ENCODE measurements around the gene ADARB1. TPM values are rescaled to one million over a fixed set of nuclear protein-coding genes. Genes with fewer than 3 reads are reported as not detected.

The ADARB1 gene
- total RNA-seq, 1 experiment from 2014 or later: 14.1 TPM

DNA sequence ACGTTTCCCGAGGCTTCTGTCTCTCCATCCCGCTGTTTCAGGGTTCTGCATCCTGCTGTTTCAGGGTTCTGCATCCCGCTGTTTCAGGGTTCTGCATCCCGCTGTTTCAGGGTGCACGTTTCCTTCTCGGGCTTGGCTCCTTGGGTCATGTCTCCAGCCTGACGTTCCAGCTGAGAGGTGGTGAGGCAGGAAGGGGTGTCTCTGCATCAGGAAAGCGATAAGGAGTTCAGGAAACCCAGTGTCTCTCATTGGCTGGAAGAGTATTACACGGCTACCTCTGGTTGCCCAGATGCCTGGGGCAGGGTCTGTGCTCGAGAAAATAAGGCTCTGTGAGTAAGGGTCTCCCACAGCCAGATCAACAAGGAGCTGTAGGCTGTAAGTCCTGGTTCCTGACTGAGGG is 21.1 kb downstream of the ADARB1 start:
- Histone ChIP-seq H3K9me3 (ENCODE audit: low read length) (no peaks in the 10 kb centered on the region), H3K4me3 (ENCODE audit: low read length) (no peak overlapping the region), H2AFZ (ENCODE audit: low read length) (no peak overlapping the region), H3K9ac (ENCODE audit: low read length) (no peak overlapping the region), H3K9me2 (replicated peaks; ENCODE audit: low read length) (no peaks in the 10 kb centered on the region), H3K4me2 (ENCODE audit: low read length) (no peak overlapping the region), H3K36me3 (ENCODE audit: low read depth, low read length) (no peaks in the 10 kb centered on the region), H3K27ac (ENCODE audit: low read length) (no peak overlapping the region), H3K27me3 (ENCODE audit: low read length) (no peaks in the 10 kb centered on the region), H3F3A (ENCODE audit: low read length, unreplicated experiment) (no peaks in the 10 kb centered on the region), H4K20me1 (ENCODE audit: low read length) (no peaks in the 10 kb centered on the region), H3K4me1 (ENCODE audit: insufficient read depth, low read length) (no peaks in the 10 kb centered on the region), H3K79me2 (ENCODE audit: low read length) (peaks cover 34% of the 10 kb centered on the region)
- ATAC-seq (no peak), DNase-seq (no peak)
- no TSS peak for BruUV-seq (replicated peaks)
- intact Hi-C loops (cut with micrococcal nuclease): no loop called here
- POLR2A ChIA-PET (ENCODE audit: unreplicated experiment): no interaction called here
- no peak for TF ChIP-seq EZH2phosphoT487 (IDR thresholded peaks at IDR 0.05; ENCODE audit: borderline replicate concordance, low read length)
- TF ChIP-seq, protein P1, sequence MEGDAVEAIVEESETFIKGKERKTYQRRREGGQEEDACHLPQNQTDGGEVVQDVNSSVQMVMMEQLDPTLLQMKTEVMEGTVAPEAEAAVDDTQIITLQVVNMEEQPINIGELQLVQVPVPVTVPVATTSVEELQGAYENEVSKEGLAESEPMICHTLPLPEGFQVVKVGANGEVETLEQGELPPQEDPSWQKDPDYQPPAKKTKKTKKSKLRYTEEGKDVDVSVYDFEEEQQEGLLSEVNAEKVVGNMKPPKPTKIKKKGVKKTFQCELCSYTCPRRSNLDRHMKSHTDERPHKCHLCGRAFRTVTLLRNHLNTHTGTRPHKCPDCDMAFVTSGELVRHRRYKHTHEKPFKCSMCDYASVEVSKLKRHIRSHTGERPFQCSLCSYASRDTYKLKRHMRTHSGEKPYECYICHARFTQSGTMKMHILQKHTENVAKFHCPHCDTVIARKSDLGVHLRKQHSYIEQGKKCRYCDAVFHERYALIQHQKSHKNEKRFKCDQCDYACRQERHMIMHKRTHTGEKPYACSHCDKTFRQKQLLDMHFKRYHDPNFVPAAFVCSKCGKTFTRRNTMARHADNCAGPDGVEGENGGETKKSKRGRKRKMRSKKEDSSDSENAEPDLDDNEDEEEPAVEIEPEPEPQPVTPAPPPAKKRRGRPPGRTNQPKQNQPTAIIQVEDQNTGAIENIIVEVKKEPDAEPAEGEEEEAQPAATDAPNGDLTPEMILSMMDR (conservative IDR thresholded peaks at IDR 0.05; ENCODE audit: low read depth, low read length): no peak
- TF ChIP-seq EZH2 (IDR thresholded peaks at IDR 0.05; ENCODE audit: low read length, unreplicated experiment): no peak
- CTCF ChIA-PET: no interaction called here

DNA sequence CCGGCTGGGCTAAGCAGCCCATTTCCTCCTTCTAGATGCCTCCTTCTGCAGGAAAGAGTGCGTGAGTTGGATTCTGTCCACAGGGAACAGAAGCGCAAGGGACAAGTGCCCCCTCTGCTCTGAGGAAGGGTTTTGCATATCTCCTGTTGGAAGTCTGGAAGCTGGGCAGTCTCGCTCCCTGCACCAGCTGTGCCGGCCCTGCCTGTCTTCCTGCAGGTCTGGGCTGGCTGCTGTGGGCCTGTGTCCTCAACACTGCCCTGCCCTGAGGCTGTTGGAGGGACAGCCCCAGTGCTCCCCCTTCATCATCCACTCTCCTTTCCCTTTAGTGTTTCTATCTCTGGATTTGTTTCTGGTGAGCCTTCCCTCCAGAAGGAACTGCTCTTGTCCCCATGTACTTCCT is 21.8 kb downstream of the ADARB1 start:
- no peak for ATAC-seq
- CTCF ChIA-PET: no interaction called here
- no peaks in the 10 kb centered on the region for H4K20me1 ChIP-seq (ENCODE audit: low read length)

DNA sequence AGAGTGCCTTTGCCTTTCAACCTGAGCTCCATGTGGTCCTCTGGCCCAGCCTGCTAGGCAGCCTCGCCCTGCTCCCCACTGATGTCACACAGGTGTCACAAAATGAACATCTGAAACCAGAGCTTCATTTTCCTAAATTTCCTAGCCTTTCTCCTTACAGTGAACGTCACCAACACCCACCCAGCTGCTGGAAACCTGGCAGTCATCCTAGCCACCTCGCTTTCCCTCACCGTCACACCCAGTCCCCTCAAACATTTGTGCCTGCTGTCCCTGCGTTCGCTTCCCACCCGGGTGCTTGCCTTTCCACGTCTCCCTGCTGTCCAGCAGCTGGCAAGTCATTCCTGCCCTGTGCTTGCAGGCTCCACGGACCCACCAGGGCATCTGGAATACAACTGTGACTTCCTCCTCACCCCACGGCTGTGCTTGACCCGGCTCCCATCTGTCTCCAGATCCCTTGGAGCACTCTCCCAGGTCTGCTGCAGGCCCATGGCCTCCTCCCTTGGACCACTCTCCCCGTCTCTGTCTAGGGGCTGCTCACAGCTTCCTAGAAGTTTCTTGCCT is 23.5 kb downstream of the ADARB1 start:
- H3K27ac ChIP-seq (ENCODE audit: low read length): no peak overlapping the region
- peaks cover 20% of the 10 kb centered on the region for H3K79me2 ChIP-seq (ENCODE audit: low read length)

More for the DNA sequence above, 21.8 kb downstream of the ADARB1 start:
- no peaks in the 10 kb centered on the region for H3K27me3 ChIP-seq (ENCODE audit: low read length)
- no peak for DNase-seq
- H3F3A ChIP-seq (ENCODE audit: low read length, unreplicated experiment): no peaks in the 10 kb centered on the region
- BruUV-seq (replicated peaks): no TSS peak
- no peaks in the 10 kb centered on the region for H3K9me2 ChIP-seq (replicated peaks; ENCODE audit: low read length)
- POLR2A ChIA-PET (ENCODE audit: unreplicated experiment): no interaction called here
- H3K4me3 ChIP-seq (ENCODE audit: low read length): no peak overlapping the region
- no peak overlapping the region for H3K9ac ChIP-seq (ENCODE audit: low read length)
- H3K27ac ChIP-seq (ENCODE audit: low read length): no peak overlapping the region
- TF ChIP-seq EZH2phosphoT487 (IDR thresholded peaks at IDR 0.05; ENCODE audit: borderline replicate concordance, low read length) (no peak), EZH2 (IDR thresholded peaks at IDR 0.05; ENCODE audit: low read length, unreplicated experiment) (no peak)
- TF ChIP-seq, protein P1 (conservative IDR thresholded peaks at IDR 0.05; ENCODE audit: low read depth, low read length): no peak
- peaks cover 27% of the 10 kb centered on the region for H3K79me2 ChIP-seq (ENCODE audit: low read length)
- H3K4me1 ChIP-seq (ENCODE audit: insufficient read depth, low read length): no peaks in the 10 kb centered on the region
- intact Hi-C loops (cut with micrococcal nuclease): no loop called here
- H3K4me2 ChIP-seq (ENCODE audit: low read length): no peak overlapping the region
- no peaks in the 10 kb centered on the region for H3K9me3 ChIP-seq (ENCODE audit: low read length)
- H3K36me3 ChIP-seq (ENCODE audit: low read depth, low read length): no peaks in the 10 kb centered on the region
- no peak overlapping the region for H2AFZ ChIP-seq (ENCODE audit: low read length)

More for the DNA sequence above, 23.5 kb downstream of the ADARB1 start:
- no peaks in the 10 kb centered on the region for H3F3A ChIP-seq (ENCODE audit: low read length, unreplicated experiment)
- H3K4me2 ChIP-seq (ENCODE audit: low read length): no peak overlapping the region
- no peak overlapping the region for H2AFZ ChIP-seq (ENCODE audit: low read length)
- H3K4me1 ChIP-seq (ENCODE audit: insufficient read depth, low read length): peaks cover 14% of the 10 kb centered on the region
- intact Hi-C loops (cut with micrococcal nuclease): no loop called here
- ChIA-PET POLR2A (ENCODE audit: unreplicated experiment) (no interaction called here), CTCF (interaction anchor here (0.5 to 1.3 kb wide), 6 partner anchors 30 to 148 kb away, joined by 3 to 10 read pairs (median 4); no protein-coding TSS in a partner anchor)
- no peak overlapping the region for H3K4me3 ChIP-seq (ENCODE audit: low read length)
- H3K27me3 ChIP-seq (ENCODE audit: low read length): no peaks in the 10 kb centered on the region
- H3K36me3 ChIP-seq (ENCODE audit: low read depth, low read length): no peaks in the 10 kb centered on the region
- no peaks in the 10 kb centered on the region for H3K9me3 ChIP-seq (ENCODE audit: low read length)
- no peaks in the 10 kb centered on the region for H4K20me1 ChIP-seq (ENCODE audit: low read length)
- no peaks in the 10 kb centered on the region for H3K9me2 ChIP-seq (replicated peaks; ENCODE audit: low read length)
- BruUV-seq (replicated peaks): no TSS peak
- DNase-seq (no peak), ATAC-seq (no peak)
- TF ChIP-seq EZH2phosphoT487 (IDR thresholded peaks at IDR 0.05; ENCODE audit: borderline replicate concordance, low read length): no peak
- TF ChIP-seq, protein P1 (conservative IDR thresholded peaks at IDR 0.05; ENCODE audit: low read depth, low read length): no peak
- TF ChIP-seq EZH2 (IDR thresholded peaks at IDR 0.05; ENCODE audit: low read length, unreplicated experiment): no peak
- H3K9ac ChIP-seq (ENCODE audit: low read length): no peak overlapping the region

Data from PC-3 (cell line).